Keratinocyte (primary cell): ENCODE measurements around the gene C1orf74.

Source experiments
- CTCF ChIP-seq, 3 experiments: IDR thresholded peaks in 1 of 3; conservative IDR thresholded peaks in 1 of 3; optimal IDR thresholded peaks in 1 of 3; 2 replicates in 2 of 3; 3 replicates in 1 of 3; pipeline versions ENCODE3 to v1.5.1; 2011; ENCODE audit warnings: low read length in 3 of 3, mild to moderate bottlenecking in 3 of 3, moderate library complexity in 2 of 3, control low read depth in 1 of 3, inconsistent platforms in 1 of 3; ENCODE audit not compliant: insufficient read depth in 2 of 3; ENCODE audit errors: extremely low read depth in 1 of 3
- EZH2 ChIP-seq: IDR thresholded peaks from one replicate; pipeline ENCODE4 v1.6.1; 2012; ENCODE audit warnings: inconsistent platforms, mild to moderate bottlenecking, low read length, moderate library complexity

GRCh38 chr1:209807509-209807908 is 23.1 kb upstream of the C1orf74 start:
- TF ChIP-seq CTCF (optimal IDR thresholded peaks at IDR 0.05 in 1 of 3, IDR thresholded peaks at IDR 0.05 in 1 of 3, conservative IDR thresholded peaks at IDR 0.05 in 1 of 3; ENCODE audit: extremely low read depth in 1 of 3, insufficient read depth in 2 of 3, low read length in 3 of 3) (no peak), EZH2 (no peak)
